NCI-H187 treated with DMSO at 0.1 percent for 48 hours (cell line): ENCODE results near the gene ABHD17C.
"Not testable (repeated sequence)": the region's sequence is repeated elsewhere in the genome, so short reads cannot be mapped to it uniquely, and the experiment has no call there.

Experiments
- DNase-seq: peaks from one replicate; lab custom pipeline; 2025; lab: John Stamatoyannopoulos, UW

ABHD17C gene

GRCh38 chr15:80695099-80695910 lies at the start of gene ABHD17C:
TSS of gene ABHD17C (plus strand) at chr15:80695310. CDS start at chr15:80695430, 120 bp downstream.
- DNase-seq = no peak

GRCh38 chr15:80645494-80646065 lies 49.5 kb upstream of the ABHD17C start:
- DNase-seq = no peak

GRCh38 chr15:80647424-80647823 lies 47.7 kb upstream of the ABHD17C start:
- DNase-seq = not testable (repeated sequence)

- DNase-seq = no peak
These were observed 40.8 kb upstream of the ABHD17C start for GRCh38 chr15:80654299-80654698.

GRCh38 chr15:80659375-80659774 lies 35.7 kb upstream of the ABHD17C start:
- DNase-seq = no peak

- DNase-seq = no peak
These were observed 35.0 kb upstream of the ABHD17C start for GRCh38 chr15:80660119-80660518.

GRCh38 chr15:80662129-80662528 lies 33.0 kb upstream of the ABHD17C start:
- DNase-seq = no peak

GRCh38 chr15:80662757-80663553 lies 32.2 kb upstream of the ABHD17C start:
- DNase-seq = no peak

- no peak for DNase-seq
These were observed 30.0 kb upstream of the ABHD17C start for GRCh38 chr15:80665151-80665550.

- DNase-seq = no peak
These were observed 27.2 kb upstream of the ABHD17C start for GRCh38 chr15:80667936-80668335.

GRCh38 chr15:80668546-80669236 lies 26.4 kb upstream of the ABHD17C start:
- no peak for DNase-seq

- DNase-seq = no peak
These were observed 25.3 kb upstream of the ABHD17C start for GRCh38 chr15:80669663-80670273.

- DNase-seq = no peak
These were observed 21.4 kb upstream of the ABHD17C start for GRCh38 chr15:80673561-80674244.

GRCh38 chr15:80674245-80674614 lies 20.9 kb upstream of the ABHD17C start:
- no peak for DNase-seq

GRCh38 chr15:80677041-80677440 lies 18.1 kb upstream of the ABHD17C start:
- no peak for DNase-seq

- DNase-seq = no peak
These were observed 15.8 kb upstream of the ABHD17C start for GRCh38 chr15:80679167-80679803.

- no peak for DNase-seq
These were observed 15.3 kb upstream of the ABHD17C start for GRCh38 chr15:80679804-80680175.

- DNase-seq = no peak
These were observed 12.9 kb upstream of the ABHD17C start for GRCh38 chr15:80682201-80682600.

- no peak for DNase-seq
These were observed 10.4 kb upstream of the ABHD17C start for GRCh38 chr15:80684697-80685096.

GRCh38 chr15:80685628-80686027 lies 9.5 kb upstream of the ABHD17C start:
- no peak for DNase-seq

- DNase-seq = no peak
These were observed 5.8 kb upstream of the ABHD17C start for GRCh38 chr15:80689294-80689693.
